ENCODE data around the gene YEATS2.
"Not testable (repeated sequence)": the region's sequence is repeated elsewhere in the genome, so short reads cannot be mapped to it uniquely, and the experiment has no call there.

YEATS2 gene

GRCh38 chr3:183698318-183698751, 738 bp downstream of the YEATS2 start:
- TF ChIP-seq ZNF274 (IDR thresholded peaks at IDR 0.05; ENCODE audit: low read depth, low read length) = no peak
- H3K4me3 ChIP-seq (ENCODE audit: low read length) = peak overlapping the region; percentile 99

GRCh38 chr3:183698756-183699155, 1.2 kb downstream of the YEATS2 start:
- TF ChIP-seq ZNF274 (IDR thresholded peaks at IDR 0.05; ENCODE audit: low read depth, low read length) = no peak

GRCh38 chr3:183699238-183699947, 1.8 kb downstream of the YEATS2 start:
- no peak for TF ChIP-seq ZNF274 (IDR thresholded peaks at IDR 0.05; ENCODE audit: low read depth, low read length)
- H3K4me3 ChIP-seq (ENCODE audit: low read length) = peak overlapping the region; percentile 99

More at GRCh38 chr3:183698756-183699155, 1.2 kb downstream of the YEATS2 start:
- H3K4me3 ChIP-seq (ENCODE audit: low read length) = peak overlapping the region; percentile 99

- no peak for TF ChIP-seq ZNF274 (IDR thresholded peaks at IDR 0.05; ENCODE audit: low read depth, low read length)
- H3K4me3 ChIP-seq (ENCODE audit: low read length) = no peak overlapping the region
Observed at GRCh38 chr3:183701744-183702143, 4.1 kb downstream of the YEATS2 start.

GRCh38 chr3:183703892-183704291, 6.3 kb downstream of the YEATS2 start:
- H3K4me3 ChIP-seq (ENCODE audit: low read length) = not testable (repeated sequence)

GRCh38 chr3:183710231-183710630, 12.6 kb downstream of the YEATS2 start:
- H3K4me3 ChIP-seq (ENCODE audit: low read length) = no peak overlapping the region
- TF ChIP-seq ZNF274 (IDR thresholded peaks at IDR 0.05; ENCODE audit: low read depth, low read length) = no peak

- TF ChIP-seq ZNF274 (IDR thresholded peaks at IDR 0.05; ENCODE audit: low read depth, low read length) = no peak
- no peak overlapping the region for H3K4me3 ChIP-seq (ENCODE audit: low read length)
Observed at GRCh38 chr3:183711516-183711915, 13.9 kb downstream of the YEATS2 start.

- no peak overlapping the region for H3K4me3 ChIP-seq (ENCODE audit: low read length)
- no peak for TF ChIP-seq ZNF274 (IDR thresholded peaks at IDR 0.05; ENCODE audit: low read depth, low read length)
Observed at GRCh38 chr3:183714622-183715021, 17.0 kb downstream of the YEATS2 start.

- no peak for TF ChIP-seq ZNF274 (IDR thresholded peaks at IDR 0.05; ENCODE audit: low read depth, low read length)
- no peak overlapping the region for H3K4me3 ChIP-seq (ENCODE audit: low read length)
Observed at GRCh38 chr3:183718012-183718411, 20.4 kb downstream of the YEATS2 start.

- no peak overlapping the region for H3K4me3 ChIP-seq (ENCODE audit: low read length)
- TF ChIP-seq ZNF274 (IDR thresholded peaks at IDR 0.05; ENCODE audit: low read depth, low read length) = no peak
Observed at GRCh38 chr3:183725387-183725786, 27.8 kb downstream of the YEATS2 start.

GRCh38 chr3:183728204-183728603, 30.6 kb downstream of the YEATS2 start:
- H3K4me3 ChIP-seq (ENCODE audit: low read length) = no peak overlapping the region
- no peak for TF ChIP-seq ZNF274 (IDR thresholded peaks at IDR 0.05; ENCODE audit: low read depth, low read length)

- no peak overlapping the region for H3K4me3 ChIP-seq (ENCODE audit: low read length)
- TF ChIP-seq ZNF274 (IDR thresholded peaks at IDR 0.05; ENCODE audit: low read depth, low read length) = no peak
Observed at GRCh38 chr3:183730361-183730760, 32.8 kb downstream of the YEATS2 start.

- TF ChIP-seq ZNF274 (IDR thresholded peaks at IDR 0.05; ENCODE audit: low read depth, low read length) = no peak
- no peak overlapping the region for H3K4me3 ChIP-seq (ENCODE audit: low read length)
Observed at GRCh38 chr3:183731611-183732010, 34.0 kb downstream of the YEATS2 start.

GRCh38 chr3:183733553-183733952, 36.0 kb downstream of the YEATS2 start:
- TF ChIP-seq ZNF274 (IDR thresholded peaks at IDR 0.05; ENCODE audit: low read depth, low read length) = no peak
- H3K4me3 ChIP-seq (ENCODE audit: low read length) = no peak overlapping the region

GRCh38 chr3:183734750-183735494, 37.3 kb downstream of the YEATS2 start:
- H3K4me3 ChIP-seq (ENCODE audit: low read length) = no peak overlapping the region
- TF ChIP-seq ZNF274 (IDR thresholded peaks at IDR 0.05; ENCODE audit: low read depth, low read length) = no peak
